Adrenal gland (tissue), 5 donors: Measurements from ENCODE around the gene DACT1.

Experiments
- POLR2A ChIP-seq, 2 donors: fragments of 450-650 bp; IDR thresholded peaks; one replicate each; pipeline ENCODE4 v1.6.1; 2017; ENCODE audit warnings: antibody characterized with exemption in 2 of 2, mild to moderate bottlenecking in 2 of 2, moderate library complexity in 1 of 2
- TF ChIP-seq, protein P1 (sequence below), 6 experiments: fragments of 450-650 bp in 4 of 6; fragments of 200-600 bp in 2 of 6; sonication (generic) in 1 of 6; IDR thresholded peaks; 1 replicate in 5 of 6; 2 replicates in 1 of 6; pipeline versions ENCODE4 v1.5.1 to v1.8.0; 2016 to 2021; ENCODE audit warnings: antibody characterized with exemption in 6 of 6, mild to moderate bottlenecking in 2 of 6, moderate library complexity in 1 of 6
- donor health status: DM: no; HTN: no; CAD: no.

DNA sequence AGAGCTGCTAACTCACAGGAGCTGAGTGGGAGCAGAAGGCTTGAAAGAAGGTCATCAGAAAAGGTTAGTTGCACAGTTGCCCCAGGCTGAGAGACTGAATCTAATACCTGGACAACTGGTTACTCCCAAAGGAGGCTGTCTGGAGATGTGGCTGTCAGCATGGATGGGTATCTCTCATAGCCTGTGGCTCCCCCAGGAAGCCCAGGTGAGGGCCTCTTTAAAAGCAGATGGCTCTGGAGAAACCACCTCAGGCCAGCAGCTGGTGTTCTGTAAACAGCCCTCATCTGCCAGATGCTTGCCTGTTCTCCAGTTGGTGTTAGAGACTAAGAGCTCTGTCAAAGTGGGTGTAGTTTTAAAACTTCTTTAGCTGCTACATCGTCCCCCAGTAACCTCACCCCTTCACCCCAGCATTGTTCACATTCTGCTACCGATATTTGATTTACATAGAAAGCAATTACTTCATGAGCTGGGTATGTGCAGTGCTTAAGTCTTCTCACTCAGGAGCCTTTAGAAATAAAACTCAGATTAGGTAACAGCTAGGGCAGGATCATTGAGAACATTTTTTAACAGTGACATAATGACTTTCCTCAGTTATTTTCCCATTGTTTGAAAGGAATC, 25.8 kb downstream of the DACT1 start:
- TF ChIP-seq, protein P1, sequence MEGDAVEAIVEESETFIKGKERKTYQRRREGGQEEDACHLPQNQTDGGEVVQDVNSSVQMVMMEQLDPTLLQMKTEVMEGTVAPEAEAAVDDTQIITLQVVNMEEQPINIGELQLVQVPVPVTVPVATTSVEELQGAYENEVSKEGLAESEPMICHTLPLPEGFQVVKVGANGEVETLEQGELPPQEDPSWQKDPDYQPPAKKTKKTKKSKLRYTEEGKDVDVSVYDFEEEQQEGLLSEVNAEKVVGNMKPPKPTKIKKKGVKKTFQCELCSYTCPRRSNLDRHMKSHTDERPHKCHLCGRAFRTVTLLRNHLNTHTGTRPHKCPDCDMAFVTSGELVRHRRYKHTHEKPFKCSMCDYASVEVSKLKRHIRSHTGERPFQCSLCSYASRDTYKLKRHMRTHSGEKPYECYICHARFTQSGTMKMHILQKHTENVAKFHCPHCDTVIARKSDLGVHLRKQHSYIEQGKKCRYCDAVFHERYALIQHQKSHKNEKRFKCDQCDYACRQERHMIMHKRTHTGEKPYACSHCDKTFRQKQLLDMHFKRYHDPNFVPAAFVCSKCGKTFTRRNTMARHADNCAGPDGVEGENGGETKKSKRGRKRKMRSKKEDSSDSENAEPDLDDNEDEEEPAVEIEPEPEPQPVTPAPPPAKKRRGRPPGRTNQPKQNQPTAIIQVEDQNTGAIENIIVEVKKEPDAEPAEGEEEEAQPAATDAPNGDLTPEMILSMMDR (IDR thresholded peaks at IDR 0.05), result no peak
- no peak for TF ChIP-seq POLR2A (IDR thresholded peaks at IDR 0.05)
